Tibial nerve (tissue), 4 donors: ENCODE measurements around the gene SLC1A3. TPM values are rescaled to one million over a fixed set of nuclear protein-coding genes. Genes with fewer than 3 reads are reported as not detected.

ENCODE experiments used
- DNase-seq, 2 donors: peaks; one replicate each; pipeline ENCODE4 v3.0.0-alpha.2; 2019; ENCODE audit warnings: low spot score in 2 of 2
- H3K27ac ChIP-seq, 4 donors: fragments of 200-600 bp; sonication (generic) in 3 of 4; one replicate each; pipeline ENCODE4 v1.5.1; 2017 to 2019; ENCODE audit warnings: mild to moderate bottlenecking in 1 of 4
- H3K27me3 ChIP-seq, 2 donors: fragments of 200-600 bp; sonication (generic) in 1 of 2; one replicate each; pipeline versions ENCODE4 v1.5.1 to v1.6.0; 2017 to 2019
- H3K36me3 ChIP-seq, 3 donors: fragments of 200-600 bp; sonication (generic); one replicate each; pipeline ENCODE4 v1.5.1; 2018 to 2019
- H3K4me1 ChIP-seq, 4 donors: fragments of 200-600 bp; sonication (generic) in 3 of 4; one replicate each; pipeline ENCODE4 v1.5.1; 2017 to 2019
- H3K4me3 ChIP-seq, 4 donors: fragments of 200-600 bp; sonication (generic) in 3 of 4; one replicate each; pipeline ENCODE4 v1.5.1; 2017 to 2019; ENCODE audit warnings: mild to moderate bottlenecking in 1 of 4, moderate library complexity in 1 of 4
- H3K9me3 ChIP-seq, 4 donors: fragments of 200-600 bp; sonication (generic) in 3 of 4; one replicate each; pipeline ENCODE4 v1.5.1; 2017 to 2019
- CTCF ChIP-seq, 5 experiments: fragments of 200-600 bp in 3 of 5; fragments of 450-650 bp in 2 of 5; sonication (generic) in 3 of 5; IDR thresholded peaks; one replicate each; pipeline ENCODE4 v1.5.1; 2016 to 2019; ENCODE audit warnings: antibody characterized with exemption in 5 of 5, mild to moderate bottlenecking in 3 of 5, moderate library complexity in 2 of 5
- EP300 ChIP-seq, 2 donors: sonication (generic); formaldehyde crosslinking; IDR thresholded peaks; one replicate each; pipeline ENCODE4 v1.6.1; 2017; ENCODE audit warnings: antibody characterized with exemption in 2 of 2, mild to moderate bottlenecking in 1 of 2
- POLR2A ChIP-seq, 2 donors: fragments of 450-650 bp; IDR thresholded peaks; one replicate each; pipeline ENCODE4 v1.6.1; 2017; ENCODE audit warnings: antibody characterized with exemption in 2 of 2, mild to moderate bottlenecking in 2 of 2, moderate library complexity in 2 of 2
- WGBS, 2 donors: methylation state at CpG; one replicate each; pipeline ENCODE4 v1.1.5; 2018; 5-methylcytosine and 5-hydroxymethylcytosine counted together
- total RNA-seq, 4 donors: library from RNA; depleted of rRNA; stranded (reverse); fragments of >200 nt; gene quantifications; one replicate each; pipeline ENCODE4 v1.1.0, GENCODE V29; 2016

The SLC1A3 gene
- total RNA-seq, 4 donors from 2014 or later = 22.0 to 123 (median 75.0) TPM

GRCh38 chr5:36708996-36709395 is 102.6 kb downstream of the SLC1A3 start:
- TF ChIP-seq CTCF (IDR thresholded peaks at IDR 0.05) = no peak
- TF ChIP-seq POLR2A (IDR thresholded peaks at IDR 0.05) = no peak
- no peak for TF ChIP-seq EP300 (IDR thresholded peaks at IDR 0.05)
- Histone ChIP-seq H3K27me3 (no peaks in the 10 kb centered on the region), H3K4me3 (no peak overlapping the region), H3K27ac (no peak overlapping the region), H3K9me3 (peaks cover 0 to 13% (median 0%) of the 10 kb centered on the region in 4 donors), H3K4me1 (no peaks in the 10 kb centered on the region), H3K36me3 (no peaks in the 10 kb centered on the region)
- no peak for DNase-seq
- 84 to 90% methylated on average over 5 of the region's 5 CpGs for WGBS, 2 donors

GRCh38 chr5:36710039-36710438 is 103.6 kb downstream of the SLC1A3 start:
- no peak overlapping the region for H3K4me3 ChIP-seq
- H3K27me3 ChIP-seq = no peaks in the 10 kb centered on the region
- no peak for DNase-seq
- H3K9me3 ChIP-seq = peaks cover 0 to 13% (median 0%) of the 10 kb centered on the region in 4 donors
- no peaks in the 10 kb centered on the region for H3K4me1 ChIP-seq
- H3K36me3 ChIP-seq = no peaks in the 10 kb centered on the region
- H3K27ac ChIP-seq = no peak overlapping the region
- 60 to 76% methylated on average over 3 of the region's 3 CpGs for WGBS, 2 donors
- no peak for TF ChIP-seq POLR2A (IDR thresholded peaks at IDR 0.05)
- no peak for TF ChIP-seq CTCF (IDR thresholded peaks at IDR 0.05)
- TF ChIP-seq EP300 (IDR thresholded peaks at IDR 0.05) = no peak

- Histone ChIP-seq H3K27me3 (no peaks in the 10 kb centered on the region), H3K9me3 (peaks cover 0 to 4% (median 0%) of the 10 kb centered on the region in 4 donors), H3K4me1 (no peaks in the 10 kb centered on the region), H3K27ac (no peak overlapping the region), H3K36me3 (no peaks in the 10 kb centered on the region), H3K4me3 (no peak overlapping the region)
- WGBS, 2 donors = 72 to 74% methylated on average over 3 of the region's 3 CpGs
- no peak for DNase-seq
- no peak for TF ChIP-seq POLR2A (IDR thresholded peaks at IDR 0.05)
- TF ChIP-seq CTCF (IDR thresholded peaks at IDR 0.05) = no peak
- TF ChIP-seq EP300 (IDR thresholded peaks at IDR 0.05) = no peak
Measured at GRCh38 chr5:36712706-36713105, 106.3 kb downstream of the SLC1A3 start.

GRCh38 chr5:36713541-36713940 is 107.1 kb downstream of the SLC1A3 start:
- H3K4me1 ChIP-seq = no peaks in the 10 kb centered on the region
- DNase-seq = no peak
- no peaks in the 10 kb centered on the region for H3K27me3 ChIP-seq
- TF ChIP-seq POLR2A (IDR thresholded peaks at IDR 0.05) = no peak
- no peak for TF ChIP-seq EP300 (IDR thresholded peaks at IDR 0.05)
- no peak for TF ChIP-seq CTCF (IDR thresholded peaks at IDR 0.05)
- 15 to 24% methylated on average over 2 of the region's 2 CpGs for WGBS, 2 donors
- no peaks in the 10 kb centered on the region for H3K36me3 ChIP-seq
- no peaks in the 10 kb centered on the region for H3K9me3 ChIP-seq
- no peak overlapping the region for H3K27ac ChIP-seq
- no peak overlapping the region for H3K4me3 ChIP-seq

- Histone ChIP-seq H3K9me3 (no peaks in the 10 kb centered on the region), H3K27me3 (no peaks in the 10 kb centered on the region), H3K4me1 (no peaks in the 10 kb centered on the region), H3K27ac (no peak overlapping the region), H3K36me3 (no peaks in the 10 kb centered on the region), H3K4me3 (no peak overlapping the region)
- TF ChIP-seq CTCF (IDR thresholded peaks at IDR 0.05) = no peak
- no peak for TF ChIP-seq EP300 (IDR thresholded peaks at IDR 0.05)
- TF ChIP-seq POLR2A (IDR thresholded peaks at IDR 0.05) = no peak
- WGBS, 2 donors = 58 to 60% methylated on average over 4 of the region's 4 CpGs
- no peak for DNase-seq
Measured at GRCh38 chr5:36717131-36717695, 110.8 kb downstream of the SLC1A3 start.
